Right cardiac atrium (tissue), 5 donors: ENCODE measurements around the gene PSMD8. TPM values are rescaled to one million over a fixed set of nuclear protein-coding genes. Genes with fewer than 3 reads are reported as not detected.
A peak's percentile ranks its signal among the peaks of the same experiment; 100 is the strongest.
"Not testable (repeated sequence)": the region's sequence is repeated elsewhere in the genome, so short reads cannot be mapped to it uniquely, and the experiment has no call there.

ENCODE experiments used
- ATAC-seq, 2 donors: fragments of 200-7000 bp; cut with Tn5 transposase; one replicate each; pipeline versions ENCODE4 v1.8.0 to v1.9.1; 2020; ENCODE audit warnings: moderate library complexity in 2 of 2, mild to moderate bottlenecking in 1 of 2
- DNase-seq, 3 donors: peaks; one replicate each; pipeline ENCODE4 v3.0.0-alpha.2; 2020
- H3K27ac ChIP-seq: one replicate; pipeline ENCODE4 v1.5.1; 2013; ENCODE audit warnings: mild to moderate bottlenecking, low read length, control low read depth, moderate library complexity
- H3K27me3 ChIP-seq: one replicate; pipeline ENCODE4 v1.6.1; 2013; ENCODE audit not compliant: control insufficient read depth, insufficient read depth
- H3K4me1 ChIP-seq: one replicate; pipeline ENCODE4 v1.6.1; 2013; ENCODE audit warnings: low read length; ENCODE audit not compliant: control insufficient read depth, insufficient read depth
- H3K4me3 ChIP-seq: one replicate; pipeline ENCODE4 v1.5.1; 2013; ENCODE audit warnings: low read length, control low read depth
- H3K9me3 ChIP-seq: one replicate; pipeline ENCODE4 v1.6.1; 2013; ENCODE audit warnings: low read length; ENCODE audit not compliant: control insufficient read depth
- WGBS: extraction: QIAGEN DNeasy Blood & Tissue Kit; methylation state at CpG from one replicate; pipeline ENCODE4 v1.1.7; 2013; 5-methylcytosine and 5-hydroxymethylcytosine counted together
- intact Hi-C, 4 donors: fragments of 100-400 bp; cut with DNase I; formaldehyde crosslinking; loops; one replicate each; pipeline versions ENCODE4 v1.11.0 to v1.14.0; 2022 to 2023
- polyA plus RNA-seq: library from polyadenylated mRNA; stranded (reverse); fragments of 200-250 nt; gene quantifications from one replicate; pipeline ENCODE4 v1.2.3, GENCODE V29; 2013
- total RNA-seq, 4 donors: library from RNA; stranded (reverse); fragmentation: NEBNext Ultra II Directional; extraction: Animal tissue kit (Norgen Biotek cat#: 25700); gene quantifications; one replicate each; pipeline ENCODE4 v1.2.1, GENCODE V29; 2021
- donor health status: healthy with polysubstance abuse.
- donor health status: DM: no; HTN: yes; CAD: no.
- donor health status: DM: no; HTN: no; CAD: no.
- donor health status: DM: no; HTN: yes; CAD: no; lungs with severe emphysema.
- donor health status: DM: yes; HTN: yes; CAD: no.

The PSMD8 gene
- total and polyA plus RNA-seq, 5 donors: 223 to 311 (median 255) TPM

- no peaks in the 10 kb centered on the region for H3K4me1 ChIP-seq
- 79% methylated on average over 1 of the region's 1 CpG for WGBS
- H3K27ac ChIP-seq: no peak overlapping the region
- no peak overlapping the region for H3K4me3 ChIP-seq
- intact Hi-C loops: no loop called here
- H3K27me3 ChIP-seq: no peaks in the 10 kb centered on the region
- H3K9me3 ChIP-seq: no peaks in the 10 kb centered on the region
- DNase-seq (no peak), ATAC-seq (no peak)
Observed at GRCh38 chr19:38399537-38399936, 25.2 kb downstream of the PSMD8 start.

GRCh38 chr19:38400361-38400760 lies 26.0 kb downstream of the PSMD8 start:
- DNase-seq (no peak), ATAC-seq (no peak)
- no peak overlapping the region for H3K4me3 ChIP-seq
- 67% methylated on average over 5 of the region's 5 CpGs for WGBS
- intact Hi-C loops: loop anchor here (5.0 to 10.0 kb wide), 4 partner anchors 114 to 234 kb away; no protein-coding TSS in a partner anchor
- H3K27me3 ChIP-seq: no peaks in the 10 kb centered on the region
- H3K9me3 ChIP-seq: no peaks in the 10 kb centered on the region
- no peaks in the 10 kb centered on the region for H3K4me1 ChIP-seq
- H3K27ac ChIP-seq: no peak overlapping the region

GRCh38 chr19:38401148-38401547 lies 26.8 kb downstream of the PSMD8 start:
- Histone ChIP-seq H3K4me1 (no peaks in the 10 kb centered on the region), H3K27ac (no peak overlapping the region), H3K27me3 (no peaks in the 10 kb centered on the region), H3K9me3 (no peaks in the 10 kb centered on the region), H3K4me3 (no peak overlapping the region)
- ATAC-seq: no peak
- 55% methylated on average over 3 of the region's 3 CpGs for WGBS
- no peak for DNase-seq
- intact Hi-C loops: loop anchor here (5.0 to 10.0 kb wide), 4 partner anchors 114 to 234 kb away; no protein-coding TSS in a partner anchor

- no peak for ATAC-seq
- no peak for DNase-seq
- Histone ChIP-seq H3K27ac (no peak overlapping the region), H3K4me1 (no peaks in the 10 kb centered on the region), H3K27me3 (no peaks in the 10 kb centered on the region), H3K4me3 (peak overlapping the region; percentile 33), H3K9me3 (no peaks in the 10 kb centered on the region)
- WGBS: 4% methylated on average over 18 of the region's 18 CpGs
- intact Hi-C loops: loop anchor here (5.0 to 10.0 kb wide), 4 partner anchors 112 to 232 kb away; no protein-coding TSS in a partner anchor
Observed at GRCh38 chr19:38402623-38402966, 28.2 kb downstream of the PSMD8 start.

GRCh38 chr19:38402967-38403674 lies 28.8 kb downstream of the PSMD8 start, which contains the start of gene FAM98C:
Gene FAM98C, plus strand, starts transcription at chr19:38403093. Its CDS starts 61 bp downstream, at chr19:38403154.
- whole genome bisulfite sequencing: under 1% methylated on average over 82 of the region's 82 CpGs
- peak within 1 kb of the TSS; percentile 60 for H3K4me3 ChIP-seq

GRCh38 chr19:38404858-38405257 lies 30.5 kb downstream of the PSMD8 start:
- intact Hi-C loops: loop anchor here (5.0 to 10.0 kb wide), 4 partner anchors 110 to 230 kb away; no protein-coding TSS in a partner anchor
- no peaks in the 10 kb centered on the region for H3K9me3 ChIP-seq
- H3K4me3 ChIP-seq: no peak overlapping the region
- H3K27me3 ChIP-seq: no peaks in the 10 kb centered on the region
- peak in 1 of 3 donors; percentile 51 for DNase-seq
- H3K27ac ChIP-seq: no peak overlapping the region
- WGBS: 93% methylated on average over 6 of the region's 6 CpGs
- H3K4me1 ChIP-seq: no peaks in the 10 kb centered on the region
- no peak for ATAC-seq

More at GRCh38 chr19:38402967-38403674, 28.8 kb downstream of the PSMD8 start, which contains the start of gene FAM98C:
- ATAC-seq: peak; percentile 99
- peak within 1 kb of the TSS; percentile 1 for H3K27ac ChIP-seq
- intact Hi-C loops: loop anchor here (5.0 to 10.0 kb wide), 4 partner anchors 112 to 232 kb away; no protein-coding TSS in a partner anchor
- peak; percentile 96 to 99 (median 99) for DNase-seq
- H3K27me3 ChIP-seq: no peaks in the 10 kb centered on the region
- H3K4me1 ChIP-seq: no peaks in the 10 kb centered on the region
- H3K9me3 ChIP-seq: no peaks in the 10 kb centered on the region

GRCh38 chr19:38405276-38405675 lies 30.9 kb downstream of the PSMD8 start:
- no peak for DNase-seq
- H3K27me3 ChIP-seq: no peaks in the 10 kb centered on the region
- 94% methylated on average over 8 of the region's 8 CpGs for WGBS
- H3K4me1 ChIP-seq: no peaks in the 10 kb centered on the region
- H3K27ac ChIP-seq: no peak overlapping the region
- ATAC-seq: no peak
- no peak overlapping the region for H3K4me3 ChIP-seq
- no peaks in the 10 kb centered on the region for H3K9me3 ChIP-seq
- intact Hi-C loops: loop anchor here in 3 of 4 donors (10.0 kb wide), 3 partner anchors 110 to 230 kb away; no protein-coding TSS in a partner anchor

GRCh38 chr19:38409631-38410133 lies 35.3 kb downstream of the PSMD8 start:
- 36% methylated on average over 7 of the region's 7 CpGs for WGBS
- Histone ChIP-seq H3K9me3 (no peaks in the 10 kb centered on the region), H3K27ac (no peak overlapping the region), H3K27me3 (no peaks in the 10 kb centered on the region), H3K4me1 (no peaks in the 10 kb centered on the region), H3K4me3 (no peak overlapping the region)
- ATAC-seq (peak; percentile 61 to 63), DNase-seq (peak in 2 of 3 donors; percentile 49 to 81)
- intact Hi-C loops: loop anchor here in 3 of 4 donors (10.0 kb wide), 3 partner anchors 105 to 225 kb away; no protein-coding TSS in a partner anchor

GRCh38 chr19:38410407-38410806 lies 36.0 kb downstream of the PSMD8 start:
- ATAC-seq, H3K27ac ChIP-seq, H3K4me3 ChIP-seq, H3K9me3 ChIP-seq, DNase-seq, H3K4me1 ChIP-seq, intact Hi-C loops, H3K27me3 ChIP-seq: not testable (repeated sequence)
- WGBS: 57% methylated on average over 6 of the region's 6 CpGs

- no peak for DNase-seq
- Histone ChIP-seq H3K4me3 (no peak overlapping the region), H3K27me3 (no peaks in the 10 kb centered on the region), H3K27ac (no peak overlapping the region), H3K9me3 (no peaks in the 10 kb centered on the region), H3K4me1 (no peaks in the 10 kb centered on the region)
- intact Hi-C loops: no loop called here
- WGBS: 84% methylated on average over 13 of the region's 13 CpGs
- ATAC-seq: no peak
Observed at GRCh38 chr19:38411041-38411712, 36.8 kb downstream of the PSMD8 start.

- DNase-seq: not testable (repeated sequence)
Observed at GRCh38 chr19:38411898-38412297, 37.5 kb downstream of the PSMD8 start.

More at GRCh38 chr19:38411898-38412297, 37.5 kb downstream of the PSMD8 start:
- H3K4me1 ChIP-seq, H3K4me3 ChIP-seq, ATAC-seq, intact Hi-C loops, H3K9me3 ChIP-seq, H3K27ac ChIP-seq, H3K27me3 ChIP-seq: not testable (repeated sequence)
- 91% methylated on average over 5 of the region's 5 CpGs for WGBS
